ENCODE data around the gene CD79A.

DNA sequence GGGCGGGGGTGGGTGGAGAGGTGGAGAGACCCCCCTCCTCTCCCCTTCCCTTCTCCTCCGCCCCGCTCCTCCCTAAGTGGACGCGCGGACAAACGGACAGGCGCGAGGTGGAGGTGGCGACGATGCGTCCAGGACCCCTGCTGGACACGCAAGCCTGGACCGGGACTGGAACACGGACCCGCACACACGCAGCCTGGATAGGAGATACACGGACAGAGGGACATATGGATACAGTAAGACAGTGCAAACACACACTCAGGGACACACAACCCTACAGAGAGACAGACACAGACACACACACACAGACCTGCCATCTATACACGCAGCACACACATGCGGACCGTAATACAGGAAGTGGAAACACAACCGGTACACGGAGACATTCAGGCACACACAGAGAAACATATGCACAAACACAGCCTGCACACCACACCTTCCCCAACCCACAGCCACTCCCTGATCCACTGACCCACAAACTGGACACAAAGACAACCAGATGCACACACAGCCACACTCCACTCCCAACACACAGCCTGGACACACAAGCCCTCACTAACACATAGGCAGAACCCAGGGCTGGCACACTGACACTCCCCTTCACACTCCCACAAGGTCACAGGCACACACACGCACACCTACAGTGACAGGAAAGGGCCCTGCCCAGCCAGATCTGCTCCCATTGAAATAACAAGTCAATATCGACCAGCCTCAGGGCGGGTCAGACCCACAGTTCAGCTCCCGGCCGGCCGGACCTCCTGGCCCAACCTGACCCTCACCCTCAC lies 51.9 kb downstream of the CD79A start:
- TF ChIP-seq POLR2A (IDR thresholded peaks at IDR 0.05; ENCODE audit: low read depth, low read length): no peak
- TF ChIP-seq POLR2AphosphoS5 (IDR thresholded peaks at IDR 0.05; ENCODE audit: low read depth, low read length): no peak

All from GM12892 (cell line).